ENCODE measurements around the gene ACVR2A.

DNA sequence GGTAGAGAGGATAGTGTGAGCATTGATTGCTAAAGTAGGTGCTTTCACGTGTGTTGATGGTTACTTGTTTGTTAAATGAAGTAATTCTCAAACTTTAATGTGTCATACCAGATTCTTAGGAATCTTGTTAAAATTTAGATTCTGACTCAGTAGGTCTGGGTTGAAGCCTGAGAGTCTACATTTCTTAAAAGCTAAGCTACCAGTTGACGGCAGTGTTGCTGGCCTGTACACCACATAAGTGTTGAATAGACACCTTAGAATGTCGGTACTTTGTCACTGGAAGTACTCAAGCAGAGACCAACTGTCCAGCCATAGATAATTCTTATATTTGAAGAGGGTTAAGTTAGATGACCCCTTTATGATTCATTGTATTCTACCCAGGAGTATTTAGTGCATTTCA is 79.8 kb downstream of the ACVR2A start:
- TF ChIP-seq GATA2 (IDR thresholded peaks at IDR 0.05; ENCODE audit: low read depth, low read length) (no peak), GATA3 (IDR thresholded peaks at IDR 0.05; ENCODE audit: low read depth, low read length) (no peak)
